ENCODE measurements around the gene IKBKG. TPM values are rescaled to one million over a fixed set of nuclear protein-coding genes. Genes with fewer than 3 reads are reported as not detected.

IKBKG gene
- total and polyA plus RNA-seq, 2 donors from 2014 or later: 23.3 to 31.3 TPM

DNA sequence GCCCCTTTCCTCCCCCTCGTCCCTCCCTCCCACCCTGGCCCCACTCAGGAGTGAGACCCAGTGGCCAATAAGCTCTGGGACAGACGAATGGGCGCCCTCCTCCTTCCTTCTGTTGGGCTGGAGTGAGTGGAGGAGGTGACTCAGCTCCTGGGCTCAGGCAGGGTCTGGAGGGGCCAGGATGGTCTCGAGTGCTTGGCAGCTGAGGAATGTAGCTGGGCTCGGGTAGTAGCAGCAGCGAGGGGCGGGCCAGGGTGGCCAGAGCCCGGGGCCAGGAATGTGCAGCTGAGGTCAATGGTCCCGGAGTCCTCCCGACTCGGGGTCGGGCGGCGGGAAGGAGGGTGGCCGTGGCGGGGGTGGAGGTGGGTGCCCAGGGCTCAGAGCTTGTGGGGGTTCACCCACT is 15.8 kb upstream of the IKBKG start:
- no peak overlapping the region for H3K27ac ChIP-seq (ENCODE audit: low read depth in 2 of 2, low read length in 2 of 2)
- no peaks in the 10 kb centered on the region for H3K36me3 ChIP-seq (ENCODE audit: control insufficient read depth in 2 of 3, insufficient read depth in 3 of 3, low read length in 3 of 3)
- DNase-seq: peak in 1 of 5 donors; percentile 26

GRCh38 chrX:154532690-154533089 is 14.7 kb upstream of the IKBKG start:
- Histone ChIP-seq H3K4me1 (ENCODE audit: control insufficient read depth in 2 of 3, insufficient read depth in 2 of 3, low read depth in 1 of 3, low read length in 3 of 3) (peaks cover 0 to 4% (median 0%) of the 10 kb centered on the region in 3 donors), H3K36me3 (ENCODE audit: control insufficient read depth in 2 of 3, insufficient read depth in 3 of 3, low read length in 3 of 3) (no peaks in the 10 kb centered on the region), H3K9ac (ENCODE audit: low read length in 3 of 3) (no peak overlapping the region), H3K27me3 (ENCODE audit: control insufficient read depth, insufficient read depth, low read length) (no peaks in the 10 kb centered on the region), H3K9me3 (ENCODE audit: control insufficient read depth in 2 of 3, insufficient read depth in 1 of 3, low read length in 3 of 3) (no peaks in the 10 kb centered on the region), H3K27ac (ENCODE audit: low read depth in 2 of 2, low read length in 2 of 2) (no peak overlapping the region), H3K4me3 (ENCODE audit: low read length in 3 of 3) (no peak overlapping the region)
- TF ChIP-seq, protein P1, sequence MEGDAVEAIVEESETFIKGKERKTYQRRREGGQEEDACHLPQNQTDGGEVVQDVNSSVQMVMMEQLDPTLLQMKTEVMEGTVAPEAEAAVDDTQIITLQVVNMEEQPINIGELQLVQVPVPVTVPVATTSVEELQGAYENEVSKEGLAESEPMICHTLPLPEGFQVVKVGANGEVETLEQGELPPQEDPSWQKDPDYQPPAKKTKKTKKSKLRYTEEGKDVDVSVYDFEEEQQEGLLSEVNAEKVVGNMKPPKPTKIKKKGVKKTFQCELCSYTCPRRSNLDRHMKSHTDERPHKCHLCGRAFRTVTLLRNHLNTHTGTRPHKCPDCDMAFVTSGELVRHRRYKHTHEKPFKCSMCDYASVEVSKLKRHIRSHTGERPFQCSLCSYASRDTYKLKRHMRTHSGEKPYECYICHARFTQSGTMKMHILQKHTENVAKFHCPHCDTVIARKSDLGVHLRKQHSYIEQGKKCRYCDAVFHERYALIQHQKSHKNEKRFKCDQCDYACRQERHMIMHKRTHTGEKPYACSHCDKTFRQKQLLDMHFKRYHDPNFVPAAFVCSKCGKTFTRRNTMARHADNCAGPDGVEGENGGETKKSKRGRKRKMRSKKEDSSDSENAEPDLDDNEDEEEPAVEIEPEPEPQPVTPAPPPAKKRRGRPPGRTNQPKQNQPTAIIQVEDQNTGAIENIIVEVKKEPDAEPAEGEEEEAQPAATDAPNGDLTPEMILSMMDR (IDR thresholded peaks at IDR 0.05; ENCODE audit: borderline replicate concordance, extremely low read depth, insufficient read depth): no peak
- FAIRE-seq (no peak), DNase-seq (no peak)
- intact Hi-C loops (cut with DNase I): no loop called here

More for the DNA sequence above, 15.8 kb upstream of the IKBKG start:
- no peaks in the 10 kb centered on the region for H3K9me3 ChIP-seq (ENCODE audit: control insufficient read depth in 2 of 3, insufficient read depth in 1 of 3, low read length in 3 of 3)
- intact Hi-C loops (cut with DNase I): no loop called here
- H3K4me3 ChIP-seq (ENCODE audit: low read length in 3 of 3): no peak overlapping the region
- TF ChIP-seq, protein P1 (IDR thresholded peaks at IDR 0.05; ENCODE audit: borderline replicate concordance, extremely low read depth, insufficient read depth): no peak
- peaks cover 0 to 9% (median 2%) of the 10 kb centered on the region in 3 donors for H3K4me1 ChIP-seq (ENCODE audit: control insufficient read depth in 2 of 3, insufficient read depth in 2 of 3, low read depth in 1 of 3, low read length in 3 of 3)
- no peak for FAIRE-seq
- no peaks in the 10 kb centered on the region for H3K27me3 ChIP-seq (ENCODE audit: control insufficient read depth, insufficient read depth, low read length)
- no peak overlapping the region for H3K9ac ChIP-seq (ENCODE audit: low read length in 3 of 3)

- peak; percentile 92 for FAIRE-seq
- no peak overlapping the region for H3K27ac ChIP-seq (ENCODE audit: low read depth in 2 of 2, low read length in 2 of 2)
Measured at GRCh38 chrX:154534526-154535322, 12.7 kb upstream of the IKBKG start.

More at GRCh38 chrX:154534526-154535322, 12.7 kb upstream of the IKBKG start:
- intact Hi-C loops (cut with DNase I): no loop called here
- Histone ChIP-seq H3K27me3 (ENCODE audit: control insufficient read depth, insufficient read depth, low read length) (no peaks in the 10 kb centered on the region), H3K9ac (ENCODE audit: low read length in 3 of 3) (no peak overlapping the region), H3K9me3 (ENCODE audit: control insufficient read depth in 2 of 3, insufficient read depth in 1 of 3, low read length in 3 of 3) (no peaks in the 10 kb centered on the region), H3K4me3 (ENCODE audit: low read length in 3 of 3) (no peak overlapping the region), H3K36me3 (ENCODE audit: control insufficient read depth in 2 of 3, insufficient read depth in 3 of 3, low read length in 3 of 3) (no peaks in the 10 kb centered on the region), H3K4me1 (ENCODE audit: control insufficient read depth in 2 of 3, insufficient read depth in 2 of 3, low read depth in 1 of 3, low read length in 3 of 3) (peaks cover 0 to 4% (median 0%) of the 10 kb centered on the region in 3 donors)
- DNase-seq: peak; percentile 86 to 97 (median 90)
- TF ChIP-seq, protein P1 (IDR thresholded peaks at IDR 0.05; ENCODE audit: borderline replicate concordance, extremely low read depth, insufficient read depth): peak; percentile 99
